Stimulated activated CD4-positive, alpha-beta T cell treated with anti-CD3 and anti-CD28 coated beads, Interleukin-1b, Interleukin-23, amount 100 ng/mL, for 24 hours (primary cell): ENCODE data around the gene AARS2.
A peak's percentile ranks its signal among the peaks of the same experiment; 100 is the strongest.

ENCODE experiments used
- DNase-seq, 4 experiments: peaks; one replicate each; pipeline ENCODE4 v3.0.0-alpha.2; 2020; ENCODE audit warnings: low read depth in 4 of 4, low spot score in 1 of 4

Gene AARS2

GRCh38 chr6:44263354-44264100 is 49.6 kb downstream of the AARS2 start:
- no peak for DNase-seq

- no peak for DNase-seq
These were observed 50.4 kb downstream of the AARS2 start for GRCh38 chr6:44262467-44263353.

- no peak for DNase-seq
These were observed 51.6 kb downstream of the AARS2 start for GRCh38 chr6:44261581-44261980.

- DNase-seq = no peak
These were observed 52.5 kb downstream of the AARS2 start for GRCh38 chr6:44260451-44261297.

GRCh38 chr6:44260011-44260410 is 53.1 kb downstream of the AARS2 start:
- no peak for DNase-seq

- DNase-seq = no peak
These were observed 54.2 kb downstream of the AARS2 start for GRCh38 chr6:44258921-44259320.

- DNase-seq = no peak
These were observed 54.8 kb downstream of the AARS2 start for GRCh38 chr6:44258325-44258863.

- DNase-seq = no peak
These were observed 55.3 kb downstream of the AARS2 start for GRCh38 chr6:44257753-44258324.

GRCh38 chr6:44257025-44257752 is 56.0 kb downstream of the AARS2 start, which contains the start of gene SLC35B2:
SLC35B2 (minus strand) TSS chr6:44257528; CDS start chr6:44257410, 118 bp downstream.
- DNase-seq = peak in 1 of 4 experiments; percentile 57

GRCh38 chr6:44256775-44257024 is 56.4 kb downstream of the AARS2 start:
- no peak for DNase-seq

- no peak for DNase-seq
These were observed 57.0 kb downstream of the AARS2 start for GRCh38 chr6:44255871-44256774.

GRCh38 chr6:44255105-44255808 is 57.9 kb downstream of the AARS2 start:
- DNase-seq = no peak

GRCh38 chr6:44254191-44255104 is 58.7 kb downstream of the AARS2 start:
- no peak for DNase-seq

- DNase-seq = peak in 1 of 4 experiments; percentile 56
These were observed 59.6 kb downstream of the AARS2 start for GRCh38 chr6:44253307-44254101.

GRCh38 chr6:44251576-44252524 is 61.3 kb downstream of the AARS2 start:
- no peak for DNase-seq

GRCh38 chr6:44250718-44251123 is 62.4 kb downstream of the AARS2 start:
- DNase-seq = no peak
